Sciatic nerve (tissue), 2 donors: Measurements from ENCODE around the gene NFAM1. TPM values are rescaled to one million over a fixed set of nuclear protein-coding genes. Genes with fewer than 3 reads are reported as not detected.

Source experiments
- ATAC-seq: fragments of 200-7000 bp; cut with Tn5 transposase; one replicate; pipeline ENCODE4 v1.9.1; 2020; ENCODE audit warnings: mild to moderate bottlenecking, moderate library complexity
- DNase-seq: peaks from one replicate; pipeline ENCODE4 v3.0.0-alpha.2; 2020; ENCODE audit warnings: low spot score
- intact Hi-C: fragments of 100-400 bp; cut with DNase I; formaldehyde crosslinking; loops from one replicate; pipeline ENCODE4 v1.14.2; 2022
- total RNA-seq: library from RNA; stranded (reverse); fragmentation: NEBNext Ultra II Directional; extraction: Animal tissue kit (Norgen Biotek cat#: 25700); gene quantifications from one replicate; pipeline ENCODE4 v1.2.1, GENCODE V29; 2021
- donor health status: DM: no; HTN: no; CAD: no.
- donor health status: DM: no; HTN: no; CAD: no.

Gene NFAM1
- total RNA-seq = 6.6 TPM

DNA sequence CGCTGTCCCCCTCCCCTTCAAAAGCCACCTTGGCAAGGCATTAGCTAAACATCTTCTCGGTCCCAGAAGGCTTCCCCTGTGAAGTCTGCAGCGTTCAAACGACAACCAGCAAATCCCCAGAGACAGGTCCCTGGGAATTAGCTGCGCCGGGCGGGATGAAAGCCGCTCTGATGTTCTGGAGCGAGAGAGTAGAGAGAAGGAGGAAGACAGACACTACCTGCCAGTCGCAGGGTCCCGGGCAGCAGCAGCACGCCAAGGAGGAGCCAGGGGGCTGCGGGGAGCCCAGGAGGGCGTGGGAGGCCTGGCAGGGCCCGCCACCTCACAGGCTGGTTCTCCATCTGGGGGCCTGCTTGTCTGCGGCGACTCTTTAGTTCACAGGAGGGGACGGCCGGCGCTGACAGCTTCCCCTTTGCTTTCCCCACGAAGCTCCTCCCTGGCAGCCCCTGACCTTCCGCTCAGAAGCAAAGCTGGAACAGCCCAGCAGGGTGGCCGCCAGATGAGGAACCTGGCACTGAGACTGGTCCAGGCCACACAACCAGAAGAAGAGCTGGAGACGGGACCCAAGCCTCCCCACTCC is at the start of gene NFAM1:
Gene NFAM1, minus strand, starts transcription at position 384 of the 577 bp plus-strand sequence. Its CDS starts 46 bp downstream, at position 338.
- intact Hi-C loops = loop anchor here (10.0 kb wide), 2 partner anchors 157 to 337 kb away; partner anchors contain the start of genes NDUFA6 and TCF20
- DNase-seq (peak; percentile 75), ATAC-seq (peak; percentile 52)

DNA sequence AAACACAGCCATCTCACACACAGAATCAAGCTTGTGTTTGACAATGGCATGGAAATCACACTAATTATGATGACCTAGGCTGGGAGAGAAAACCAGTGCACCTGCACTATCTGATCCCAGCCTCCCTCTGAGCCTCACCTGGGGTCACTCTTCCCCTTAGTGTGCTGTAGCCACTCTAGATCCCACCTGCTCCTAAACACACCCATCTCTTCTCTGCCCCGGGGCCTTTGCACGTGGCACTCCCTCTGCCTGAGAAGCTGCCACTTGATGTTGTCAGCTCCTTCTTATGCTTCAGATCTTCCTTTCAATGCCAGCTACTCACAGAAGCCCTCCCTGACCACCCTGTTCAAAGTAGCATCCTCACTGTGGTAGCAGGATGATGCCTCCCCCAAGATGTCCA is 42.9 kb upstream of the NFAM1 start:
- DNase-seq (no peak), ATAC-seq (no peak)
- intact Hi-C loops = no loop called here

DNA sequence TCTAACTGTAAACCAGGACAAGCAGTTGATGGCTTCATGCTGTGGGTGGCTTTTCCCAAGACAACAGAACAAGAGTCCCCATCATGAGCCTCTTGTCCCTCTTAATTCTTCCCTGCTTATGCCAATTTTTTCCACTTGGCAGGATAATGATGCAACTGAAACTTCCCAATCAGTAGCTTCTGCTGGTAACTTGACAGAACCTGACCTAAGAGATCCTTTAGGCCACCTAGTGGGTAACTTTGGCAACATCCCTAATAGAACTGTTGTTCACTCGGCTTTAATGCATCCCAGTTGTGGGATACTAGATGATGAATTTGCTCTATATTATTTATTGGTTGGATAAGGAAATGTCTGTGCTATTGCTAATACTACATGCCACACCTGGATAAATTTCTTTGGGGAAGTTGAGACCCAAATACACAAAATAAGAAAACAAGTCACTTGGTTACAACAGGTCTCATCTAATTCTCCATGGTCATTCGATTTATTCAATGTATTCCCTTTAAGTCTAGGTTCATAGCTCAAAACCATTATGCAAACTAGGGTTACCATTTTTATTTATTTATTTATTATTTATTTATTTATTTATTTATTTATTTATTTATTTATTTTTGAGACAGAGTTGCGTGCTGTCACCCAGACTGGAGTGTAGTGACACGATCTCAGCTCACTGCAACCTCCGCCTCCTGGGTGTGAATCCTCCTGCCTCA is 41.4 kb upstream of the NFAM1 start:
- intact Hi-C loops = no loop called here

DNA sequence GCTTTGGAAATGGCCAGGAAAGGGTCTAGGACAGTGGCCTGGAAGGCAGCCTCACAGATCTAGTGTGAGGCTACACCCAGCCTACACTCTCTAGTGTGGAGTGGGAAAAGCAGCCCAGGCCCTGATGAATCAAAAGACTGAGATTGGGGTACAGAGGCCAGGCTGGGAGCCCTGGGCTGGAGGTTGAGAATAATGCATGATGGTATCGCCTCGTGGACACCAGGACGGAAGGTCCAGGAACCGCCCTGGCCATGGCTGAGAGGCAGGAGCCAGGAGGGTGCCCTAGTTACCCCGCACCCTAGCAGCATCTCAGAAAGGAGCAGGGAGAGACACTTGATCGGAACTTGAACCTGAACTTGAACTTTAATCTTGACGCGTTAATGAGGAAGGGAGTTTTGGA is 40.5 kb upstream of the NFAM1 start:
- intact Hi-C loops = no loop called here
- ATAC-seq (no peak), DNase-seq (no peak)

More for the DNA sequence above, 41.4 kb upstream of the NFAM1 start:
- no peak for DNase-seq
- peak; percentile 67 for ATAC-seq

GRCh38 chr22:42471441-42471840 is 39.2 kb upstream of the NFAM1 start:
- ATAC-seq (no peak), DNase-seq (no peak)
- intact Hi-C loops = no loop called here

- ATAC-seq (no peak), DNase-seq (no peak)
- intact Hi-C loops = no loop called here
Measured at GRCh38 chr22:42470366-42471082, 38.3 kb upstream of the NFAM1 start.

DNA sequence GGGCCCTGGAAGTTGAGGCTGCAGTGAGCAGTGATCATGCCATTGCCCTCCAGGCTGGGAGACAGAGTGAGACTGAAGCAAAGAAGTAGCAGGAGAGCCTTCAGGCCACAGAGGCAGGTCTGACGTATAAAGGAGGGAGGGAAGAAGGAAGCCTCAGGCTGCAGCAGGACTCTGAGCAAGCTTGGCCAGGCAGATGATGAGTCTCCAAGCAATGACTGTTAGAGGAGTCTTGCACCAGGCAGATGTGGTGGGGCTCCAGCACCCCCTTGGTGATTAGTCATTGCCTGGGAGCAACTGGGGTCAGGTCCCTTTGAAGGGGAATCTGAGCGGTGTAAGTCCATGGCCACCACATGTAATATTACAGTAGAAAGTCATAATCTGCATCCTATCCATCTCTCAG is 36.6 kb upstream of the NFAM1 start:
- DNase-seq (no peak), ATAC-seq (no peak)
- intact Hi-C loops = loop anchor here (10.0 kb wide), 1 partner anchor 1586 kb away; no protein-coding TSS in a partner anchor

DNA sequence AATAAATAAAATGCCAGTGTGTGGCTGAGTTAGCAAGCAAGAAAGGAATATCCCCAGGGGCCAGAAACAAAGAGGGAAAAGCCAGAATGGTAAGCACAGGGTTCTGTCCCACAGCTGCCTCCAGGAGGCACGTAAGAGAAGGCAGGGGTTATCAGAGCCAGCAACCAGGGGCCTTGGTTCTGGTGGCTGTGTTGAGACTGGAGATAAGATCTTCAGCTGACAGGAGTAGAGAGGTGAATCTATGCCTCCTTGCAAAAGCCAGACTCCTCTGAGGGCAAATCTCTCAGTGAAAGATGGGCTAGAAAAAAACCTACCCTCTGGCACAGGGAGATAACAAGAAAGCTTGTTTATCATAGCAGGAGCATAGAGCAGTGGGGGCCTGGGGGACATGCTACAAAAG is 29.8 kb upstream of the NFAM1 start:
- intact Hi-C loops = loop anchor here (10.0 kb wide), 1 partner anchor 1593 kb away; no protein-coding TSS in a partner anchor
- no peak for DNase-seq
- ATAC-seq = no peak

- no peak for ATAC-seq
Measured at GRCh38 chr22:42461511-42461910, 29.3 kb upstream of the NFAM1 start.

GRCh38 chr22:42459287-42460063 is 27.3 kb upstream of the NFAM1 start:
- DNase-seq (no peak), ATAC-seq (no peak)
- intact Hi-C loops = loop anchor here (10.0 kb wide), 1 partner anchor 1595 kb away; no protein-coding TSS in a partner anchor

More at GRCh38 chr22:42461511-42461910, 29.3 kb upstream of the NFAM1 start:
- intact Hi-C loops = loop anchor here (10.0 kb wide), 1 partner anchor 1593 kb away; no protein-coding TSS in a partner anchor
- DNase-seq = no peak

DNA sequence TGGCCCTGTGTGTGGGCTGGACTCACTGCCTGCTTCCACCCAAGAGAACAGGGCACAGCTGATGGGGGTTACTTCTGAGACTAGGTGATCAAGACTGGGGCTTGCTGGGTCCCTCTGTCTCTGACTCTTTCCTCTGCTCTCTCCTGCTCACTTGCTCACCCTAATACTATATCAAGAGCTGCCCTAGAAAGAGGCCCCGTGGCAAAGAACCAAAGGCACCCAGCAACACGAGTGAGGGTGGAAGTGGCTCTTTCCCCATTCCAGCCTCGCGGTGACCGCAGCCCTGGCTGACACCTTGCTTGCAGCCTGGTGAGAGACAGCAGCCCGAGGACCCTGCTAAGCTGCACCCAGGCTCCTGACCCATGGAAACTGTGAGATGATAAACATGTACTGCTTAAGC is 20.7 kb upstream of the NFAM1 start:
- no peak for ATAC-seq
- intact Hi-C loops = no loop called here
- DNase-seq = no peak

DNA sequence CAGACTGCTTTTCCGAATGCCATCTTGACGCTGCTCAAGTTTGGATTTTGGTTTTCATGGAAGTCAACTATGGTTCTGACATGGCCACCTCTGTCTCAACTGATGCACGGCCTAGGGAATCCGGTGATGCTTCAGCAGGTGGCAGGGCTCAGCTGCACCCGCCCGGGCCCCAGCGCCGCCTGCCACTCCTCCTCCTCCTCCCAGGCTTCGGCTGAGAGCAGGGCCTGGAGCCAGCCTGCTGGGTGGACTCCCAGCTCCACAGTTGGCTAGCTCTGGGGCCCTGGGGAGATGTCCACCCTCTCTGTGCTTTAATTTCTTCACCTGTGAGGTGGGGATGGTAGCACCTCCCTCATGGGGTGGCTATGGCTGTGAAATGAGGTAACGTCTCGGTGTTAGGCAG is 20.3 kb upstream of the NFAM1 start:
- intact Hi-C loops = no loop called here
- no peak for ATAC-seq
- no peak for DNase-seq

DNA sequence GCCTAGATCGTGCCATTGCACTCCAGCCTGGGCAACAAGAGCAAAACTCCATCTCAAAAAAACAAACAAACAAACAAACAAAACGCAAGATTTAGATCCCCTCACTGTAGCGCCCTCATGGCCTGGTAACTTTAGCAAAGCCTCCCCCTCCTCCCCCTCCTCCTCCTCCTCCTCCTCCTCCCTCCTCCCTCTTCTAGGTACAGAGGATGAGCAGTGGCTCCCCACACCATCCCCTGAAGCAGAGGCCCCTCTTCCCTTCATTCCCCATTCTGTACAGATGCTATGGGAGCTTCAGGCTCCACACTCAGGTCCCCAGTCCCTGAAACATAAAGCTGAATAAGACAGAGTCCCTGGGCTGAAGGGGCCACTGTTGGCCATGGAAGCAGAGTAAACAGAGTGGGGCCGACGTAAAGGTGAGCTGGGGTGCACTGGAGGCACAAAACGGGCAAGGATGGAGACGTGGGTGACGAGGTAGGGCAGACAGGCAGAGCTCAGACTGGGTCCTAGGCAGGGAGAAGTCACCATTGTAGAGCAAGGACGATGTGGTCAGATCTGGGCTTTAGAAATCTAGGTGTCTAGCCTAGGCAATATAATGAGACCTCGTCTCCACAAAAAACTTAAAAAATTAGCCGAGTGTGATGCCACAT is 19.4 kb upstream of the NFAM1 start:
- intact Hi-C loops = no loop called here
- no peak for DNase-seq
- ATAC-seq = no peak

- intact Hi-C loops = no loop called here
- ATAC-seq = no peak
- no peak for DNase-seq
Measured at GRCh38 chr22:42450862-42451261, 18.7 kb upstream of the NFAM1 start.

GRCh38 chr22:42446151-42446550 is 13.9 kb upstream of the NFAM1 start:
- DNase-seq (no peak), ATAC-seq (no peak)
- intact Hi-C loops = no loop called here

GRCh38 chr22:42444077-42444904 is 12.1 kb upstream of the NFAM1 start:
- peak; percentile 89 for DNase-seq
- peak; percentile 89 for ATAC-seq
- intact Hi-C loops = no loop called here

DNA sequence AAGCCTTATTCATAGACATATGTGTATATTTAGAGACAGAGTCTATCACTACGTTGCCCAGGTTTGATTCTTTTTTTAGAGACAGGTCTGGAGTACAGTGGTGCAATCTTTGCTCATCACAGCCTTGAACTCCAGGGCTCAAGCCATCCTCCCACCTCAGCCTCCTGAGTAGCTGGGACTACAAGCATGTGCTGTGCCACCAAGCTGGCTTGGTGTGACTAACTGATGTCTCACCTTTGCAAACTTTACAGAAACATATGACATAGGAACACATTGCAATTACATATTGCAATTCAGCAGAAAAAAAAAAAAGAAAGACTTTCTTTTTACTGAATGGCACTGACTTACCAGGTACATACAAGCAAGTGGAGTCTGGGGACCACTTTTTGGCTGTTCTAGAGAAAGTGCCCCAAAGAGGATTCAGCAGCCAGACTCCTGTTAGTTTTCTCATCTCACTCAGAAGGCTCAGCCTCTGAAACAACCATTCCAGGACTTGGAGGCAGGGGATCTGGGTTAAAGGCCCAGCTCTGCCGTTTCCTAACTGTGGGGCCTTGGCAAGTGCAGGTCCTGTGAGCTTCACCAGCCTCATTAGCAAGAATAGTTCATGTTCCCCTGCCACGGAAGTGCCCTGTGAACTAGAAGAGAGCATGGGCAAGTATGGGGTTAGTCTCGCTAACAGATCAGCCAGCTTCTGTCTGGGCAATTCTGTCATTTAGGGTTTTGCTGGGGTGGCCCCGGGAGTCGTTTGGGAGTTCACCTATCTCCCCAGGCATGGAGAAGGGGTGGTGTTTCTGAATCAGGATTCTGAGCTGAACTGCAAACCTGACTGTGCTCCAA is 11.3 kb upstream of the NFAM1 start:
- intact Hi-C loops = no loop called here
- DNase-seq (no peak), ATAC-seq (peak; percentile 12)
